Uterus (tissue), 2 donors: ENCODE results near the gene VCL.

Source experiments
- POLR2A ChIP-seq, 2 donors: fragments of 450-650 bp; IDR thresholded peaks; one replicate each; pipeline ENCODE4 v1.6.1; 2016; ENCODE audit warnings: antibody characterized with exemption in 2 of 2, mild to moderate bottlenecking in 1 of 2, moderate library complexity in 1 of 2
- TF ChIP-seq, protein P1 (sequence below), 4 experiments: fragments of 200-600 bp in 2 of 4; fragments of 450-650 bp in 2 of 4; sonication (generic) in 2 of 4; IDR thresholded peaks; one replicate each; pipeline ENCODE4 v1.5.1; 2016 to 2019; ENCODE audit warnings: antibody characterized with exemption in 4 of 4, mild to moderate bottlenecking in 2 of 4, moderate library complexity in 1 of 4

DNA sequence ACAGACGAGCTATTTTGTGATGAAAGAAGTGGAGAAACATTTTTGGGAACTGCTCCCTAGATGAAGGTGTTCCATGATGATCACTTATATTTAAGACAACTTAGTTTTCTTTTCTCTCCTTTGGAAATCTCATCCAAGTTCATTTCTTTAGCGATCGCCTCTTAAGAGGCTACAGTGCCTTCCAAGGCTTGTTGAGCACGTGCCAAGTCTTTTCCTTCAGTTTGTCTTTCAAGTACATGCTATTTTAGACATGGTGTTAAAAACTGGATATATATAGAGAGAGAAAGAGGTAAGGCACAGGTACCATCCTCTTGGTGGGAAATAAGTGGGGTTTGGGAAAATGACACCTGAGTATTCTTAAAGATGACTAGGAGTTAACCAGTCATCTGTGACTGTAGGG is 155.8 kb downstream of the VCL start:
- TF ChIP-seq, protein P1, sequence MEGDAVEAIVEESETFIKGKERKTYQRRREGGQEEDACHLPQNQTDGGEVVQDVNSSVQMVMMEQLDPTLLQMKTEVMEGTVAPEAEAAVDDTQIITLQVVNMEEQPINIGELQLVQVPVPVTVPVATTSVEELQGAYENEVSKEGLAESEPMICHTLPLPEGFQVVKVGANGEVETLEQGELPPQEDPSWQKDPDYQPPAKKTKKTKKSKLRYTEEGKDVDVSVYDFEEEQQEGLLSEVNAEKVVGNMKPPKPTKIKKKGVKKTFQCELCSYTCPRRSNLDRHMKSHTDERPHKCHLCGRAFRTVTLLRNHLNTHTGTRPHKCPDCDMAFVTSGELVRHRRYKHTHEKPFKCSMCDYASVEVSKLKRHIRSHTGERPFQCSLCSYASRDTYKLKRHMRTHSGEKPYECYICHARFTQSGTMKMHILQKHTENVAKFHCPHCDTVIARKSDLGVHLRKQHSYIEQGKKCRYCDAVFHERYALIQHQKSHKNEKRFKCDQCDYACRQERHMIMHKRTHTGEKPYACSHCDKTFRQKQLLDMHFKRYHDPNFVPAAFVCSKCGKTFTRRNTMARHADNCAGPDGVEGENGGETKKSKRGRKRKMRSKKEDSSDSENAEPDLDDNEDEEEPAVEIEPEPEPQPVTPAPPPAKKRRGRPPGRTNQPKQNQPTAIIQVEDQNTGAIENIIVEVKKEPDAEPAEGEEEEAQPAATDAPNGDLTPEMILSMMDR (IDR thresholded peaks at IDR 0.05): no peak
- TF ChIP-seq POLR2A (IDR thresholded peaks at IDR 0.05): no peak
